GM21423 (cell line): ENCODE data around the gene CAPN1.

Source experiments
- ATAC-seq: cut with Tn5 transposase; IDR thresholded peaks from one replicate; pipeline ENCODE4 v1.9.1; 2021; ENCODE audit warnings: mild to moderate bottlenecking, moderate library complexity; ENCODE audit not compliant: unreplicated experiment

The CAPN1 gene

GRCh38 chr11:65258988-65259387, 77.3 kb downstream of the CAPN1 start:
- ATAC-seq: no peak

- no peak for ATAC-seq
Observed at GRCh38 chr11:65260302-65260701, 78.6 kb downstream of the CAPN1 start.

- ATAC-seq: peak; percentile 14
Observed at GRCh38 chr11:65260756-65261590, 79.2 kb downstream of the CAPN1 start.
